ENCODE results near the gene CFAP20DC. TPM values are rescaled to one million over a fixed set of nuclear protein-coding genes. Genes with fewer than 3 reads are reported as not detected.
A peak's percentile ranks its signal among the peaks of the same experiment; 100 is the strongest.

The CFAP20DC gene
- total RNA-seq, 1 donor: 7.3 TPM

DNA sequence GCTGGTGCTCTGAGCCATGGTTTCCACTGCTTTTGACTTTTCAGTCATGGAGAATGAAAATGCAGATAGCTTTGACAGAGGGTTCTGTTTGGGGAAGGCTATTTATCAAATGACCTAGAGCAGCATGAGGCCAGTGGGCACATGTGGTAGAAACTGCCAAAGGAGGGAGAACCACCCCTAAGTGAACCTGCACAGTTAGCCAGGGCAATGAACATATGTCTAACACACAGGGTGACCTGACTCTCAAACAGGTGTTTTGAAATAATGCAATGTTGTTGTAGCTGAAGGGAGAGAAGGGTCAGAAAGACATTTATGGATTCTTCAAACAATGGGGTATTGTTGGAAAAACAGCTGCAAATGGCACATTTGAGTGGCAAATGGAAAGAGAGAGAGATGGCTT, 208.9 kb downstream of the CFAP20DC start:
- DNase-seq (ENCODE audit: low read depth): no peak
- TF ChIP-seq, protein P1, sequence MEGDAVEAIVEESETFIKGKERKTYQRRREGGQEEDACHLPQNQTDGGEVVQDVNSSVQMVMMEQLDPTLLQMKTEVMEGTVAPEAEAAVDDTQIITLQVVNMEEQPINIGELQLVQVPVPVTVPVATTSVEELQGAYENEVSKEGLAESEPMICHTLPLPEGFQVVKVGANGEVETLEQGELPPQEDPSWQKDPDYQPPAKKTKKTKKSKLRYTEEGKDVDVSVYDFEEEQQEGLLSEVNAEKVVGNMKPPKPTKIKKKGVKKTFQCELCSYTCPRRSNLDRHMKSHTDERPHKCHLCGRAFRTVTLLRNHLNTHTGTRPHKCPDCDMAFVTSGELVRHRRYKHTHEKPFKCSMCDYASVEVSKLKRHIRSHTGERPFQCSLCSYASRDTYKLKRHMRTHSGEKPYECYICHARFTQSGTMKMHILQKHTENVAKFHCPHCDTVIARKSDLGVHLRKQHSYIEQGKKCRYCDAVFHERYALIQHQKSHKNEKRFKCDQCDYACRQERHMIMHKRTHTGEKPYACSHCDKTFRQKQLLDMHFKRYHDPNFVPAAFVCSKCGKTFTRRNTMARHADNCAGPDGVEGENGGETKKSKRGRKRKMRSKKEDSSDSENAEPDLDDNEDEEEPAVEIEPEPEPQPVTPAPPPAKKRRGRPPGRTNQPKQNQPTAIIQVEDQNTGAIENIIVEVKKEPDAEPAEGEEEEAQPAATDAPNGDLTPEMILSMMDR (IDR thresholded peaks at IDR 0.05; ENCODE audit: insufficient read depth, low read length): no peak
- no peak overlapping the region for H3K4me3 ChIP-seq (ENCODE audit: low read depth, low read length)

DNA sequence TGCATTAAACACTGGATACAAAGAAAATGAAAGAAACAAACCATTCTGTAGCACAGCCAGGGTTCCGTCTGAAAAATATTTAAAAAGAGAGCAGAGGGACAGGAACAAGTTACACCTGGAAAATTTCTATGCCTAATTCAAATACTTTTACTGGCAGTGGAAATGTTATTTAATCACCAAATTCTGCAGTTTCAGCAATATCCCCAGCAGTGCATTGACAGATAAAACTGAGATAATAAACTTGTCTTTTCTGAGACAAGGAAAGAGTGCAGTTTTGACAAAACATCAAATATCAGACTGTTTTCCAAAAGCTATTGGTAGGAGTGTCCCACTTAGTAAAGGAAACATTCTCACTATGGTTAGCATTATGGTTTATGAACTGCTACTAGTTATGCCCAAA, 209.9 kb downstream of the CFAP20DC start:
- no peak for DNase-seq (ENCODE audit: low read depth)
- TF ChIP-seq, protein P1 (IDR thresholded peaks at IDR 0.05; ENCODE audit: insufficient read depth, low read length): no peak

DNA sequence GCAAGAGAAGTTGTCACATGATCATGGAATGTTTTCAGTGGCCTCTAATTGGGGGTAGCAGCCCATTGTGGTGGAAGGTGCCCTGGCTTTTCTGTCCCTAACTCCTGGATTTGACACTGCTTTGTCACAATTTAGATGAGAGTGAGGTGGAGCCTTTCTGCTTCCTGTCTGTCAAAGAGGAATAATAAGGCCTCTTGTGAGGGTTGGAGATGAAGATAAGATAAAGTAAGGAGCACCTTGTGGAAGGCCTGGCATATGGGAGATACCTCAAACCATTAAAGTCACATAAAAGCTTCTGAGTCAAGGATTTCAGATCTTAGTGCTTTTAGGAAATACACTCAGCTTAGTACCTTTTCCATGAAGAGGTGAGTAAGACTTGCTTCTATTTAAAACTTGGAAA, 210.6 kb downstream of the CFAP20DC start:
- TF ChIP-seq, protein P1 (IDR thresholded peaks at IDR 0.05; ENCODE audit: insufficient read depth, low read length): no peak
- no peak for DNase-seq (ENCODE audit: low read depth)
- H3K4me3 ChIP-seq (ENCODE audit: low read depth, low read length): no peak overlapping the region

More for the DNA sequence above, 209.9 kb downstream of the CFAP20DC start:
- H3K4me3 ChIP-seq (ENCODE audit: low read depth, low read length): no peak overlapping the region

DNA sequence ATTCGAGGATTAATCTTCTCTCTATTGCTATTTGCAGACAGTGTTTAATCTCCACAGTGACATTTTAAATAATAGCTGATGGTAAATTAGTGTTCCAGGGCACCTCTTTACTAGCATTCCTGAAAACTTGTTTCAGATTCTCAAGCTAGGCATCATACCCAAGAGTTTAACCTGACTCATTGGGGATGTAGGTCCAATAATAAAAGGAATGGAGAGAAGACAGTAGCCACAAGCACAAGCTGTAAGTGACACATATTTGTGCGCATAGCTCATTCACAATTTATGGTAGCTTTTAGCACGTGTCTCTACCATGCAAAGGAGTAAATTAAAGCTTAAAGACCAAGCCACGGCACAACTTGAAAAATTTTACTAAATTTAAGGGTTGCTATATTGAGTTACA, 212.0 kb downstream of the CFAP20DC start:
- H3K4me3 ChIP-seq (ENCODE audit: low read depth, low read length): no peak overlapping the region
- DNase-seq (ENCODE audit: low read depth): no peak
- TF ChIP-seq, protein P1 (IDR thresholded peaks at IDR 0.05; ENCODE audit: insufficient read depth, low read length): no peak

DNA sequence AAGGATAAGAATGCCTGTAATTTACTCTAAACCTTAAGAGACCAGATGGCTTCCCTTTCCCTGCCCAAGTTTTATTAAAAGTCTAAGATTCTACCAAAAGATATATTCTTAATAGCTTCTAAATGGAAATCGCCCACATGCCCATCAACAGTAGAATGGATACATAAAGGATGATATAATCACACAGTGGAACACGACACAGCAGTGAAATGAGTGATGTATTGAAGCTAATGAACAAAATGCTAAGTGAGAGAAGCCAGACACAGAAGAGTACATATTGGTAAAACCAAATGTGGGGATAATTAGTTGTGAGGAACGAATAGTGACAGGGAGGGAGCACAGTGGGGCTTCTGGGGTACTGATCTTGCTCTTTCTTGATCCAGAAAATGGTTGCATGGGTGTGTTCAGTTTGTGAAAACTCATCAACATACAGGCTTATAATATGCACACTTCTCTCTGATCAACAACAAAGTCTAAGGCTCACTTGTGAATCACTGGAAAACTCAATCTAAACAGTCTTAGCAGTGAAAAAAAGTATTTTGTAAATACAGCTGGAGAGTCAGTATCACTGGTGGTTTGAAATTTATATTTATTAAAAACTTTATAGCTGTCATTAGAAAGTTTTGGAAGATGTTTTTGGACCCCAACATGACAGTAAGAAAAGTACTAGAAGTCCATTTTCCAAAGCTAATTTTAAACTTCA, 212.5 kb downstream of the CFAP20DC start:
- no peak overlapping the region for H3K4me3 ChIP-seq (ENCODE audit: low read depth, low read length)
- DNase-seq (ENCODE audit: low read depth): no peak
- TF ChIP-seq, protein P1 (IDR thresholded peaks at IDR 0.05; ENCODE audit: insufficient read depth, low read length): no peak

DNA sequence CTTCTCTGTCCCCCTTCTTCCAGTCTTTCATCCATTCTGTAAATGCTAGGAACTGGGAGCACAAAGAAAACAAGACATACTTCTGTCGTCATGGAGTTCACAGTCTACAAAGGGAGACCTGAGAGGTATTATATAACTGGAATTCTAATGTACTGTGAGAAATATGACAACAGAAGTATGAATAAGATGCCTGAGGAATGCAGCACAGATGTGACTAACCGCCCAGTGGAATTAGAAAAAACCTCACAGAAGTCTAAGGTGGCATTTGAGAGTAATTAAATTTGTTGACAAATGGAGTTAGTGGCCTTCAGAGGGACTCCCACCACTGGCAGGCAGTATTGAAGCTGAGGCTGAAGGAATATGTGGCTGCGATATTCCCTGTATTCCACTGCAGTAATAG, 214.7 kb downstream of the CFAP20DC start:
- TF ChIP-seq, protein P1 (IDR thresholded peaks at IDR 0.05; ENCODE audit: insufficient read depth, low read length): no peak
- DNase-seq (ENCODE audit: low read depth): peak; percentile 32
- no peak overlapping the region for H3K4me3 ChIP-seq (ENCODE audit: low read depth, low read length)

DNA sequence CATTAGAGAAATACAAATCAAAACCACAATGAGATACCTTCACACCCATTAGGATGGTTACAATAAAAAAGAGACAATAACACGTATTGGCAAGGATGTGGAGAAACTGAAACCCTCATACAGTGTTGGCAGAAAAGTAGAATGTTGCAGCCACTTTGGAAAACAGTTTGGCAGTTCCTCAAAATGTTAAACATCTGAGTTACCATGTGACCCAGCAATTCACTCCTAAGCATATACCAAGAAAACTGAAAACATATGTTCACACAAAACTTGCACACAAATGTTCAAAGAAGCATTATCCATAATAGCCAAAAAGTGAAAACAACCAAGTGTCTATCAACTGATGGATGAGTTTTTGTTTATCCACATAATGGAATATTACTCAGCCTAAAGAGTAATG, 216.3 kb downstream of the CFAP20DC start:
- peak; percentile 47 for DNase-seq (ENCODE audit: low read depth)
- H3K4me3 ChIP-seq (ENCODE audit: low read depth, low read length): no peak overlapping the region
- TF ChIP-seq, protein P1 (IDR thresholded peaks at IDR 0.05; ENCODE audit: insufficient read depth, low read length): no peak
